IPS-18c (cell line): ENCODE data around the gene SMARCB1.

ENCODE experiments used
- H3K4me3 ChIP-seq: 2 replicates; pipeline ENCODE4 v1.7.0; 2013; ENCODE audit warnings: low read depth, mild to moderate bottlenecking, low read length, moderate library complexity; ENCODE audit not compliant: insufficient read depth
- H3K9me3 ChIP-seq: one replicate; pipeline ENCODE4 v1.6.1; 2013; ENCODE audit warnings: mild to moderate bottlenecking, low read length, moderate library complexity; ENCODE audit not compliant: control insufficient read depth, insufficient read depth

The SMARCB1 gene

DNA sequence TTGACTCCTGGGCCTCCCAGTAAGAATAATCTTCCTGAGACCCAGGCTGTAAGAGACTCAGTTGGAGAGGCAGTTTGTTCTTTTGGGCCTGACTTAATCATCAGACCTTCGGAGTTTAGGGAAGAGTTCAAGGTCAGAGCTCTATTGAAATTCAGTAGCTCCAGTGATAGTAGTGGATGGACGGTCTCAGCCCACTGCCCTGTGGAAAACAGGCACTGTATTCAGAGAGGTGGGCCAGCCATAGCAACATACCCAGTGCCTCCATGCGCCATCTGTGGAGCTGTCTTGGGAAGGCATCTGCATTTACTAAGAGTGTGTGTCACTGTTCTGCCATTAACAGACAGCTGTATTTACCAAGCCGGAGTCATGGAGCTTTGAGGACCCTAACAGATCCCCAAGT is 2.9 kb downstream of the SMARCB1 start:
- no peak overlapping the region for H3K4me3 ChIP-seq
- no peaks in the 10 kb centered on the region for H3K9me3 ChIP-seq

DNA sequence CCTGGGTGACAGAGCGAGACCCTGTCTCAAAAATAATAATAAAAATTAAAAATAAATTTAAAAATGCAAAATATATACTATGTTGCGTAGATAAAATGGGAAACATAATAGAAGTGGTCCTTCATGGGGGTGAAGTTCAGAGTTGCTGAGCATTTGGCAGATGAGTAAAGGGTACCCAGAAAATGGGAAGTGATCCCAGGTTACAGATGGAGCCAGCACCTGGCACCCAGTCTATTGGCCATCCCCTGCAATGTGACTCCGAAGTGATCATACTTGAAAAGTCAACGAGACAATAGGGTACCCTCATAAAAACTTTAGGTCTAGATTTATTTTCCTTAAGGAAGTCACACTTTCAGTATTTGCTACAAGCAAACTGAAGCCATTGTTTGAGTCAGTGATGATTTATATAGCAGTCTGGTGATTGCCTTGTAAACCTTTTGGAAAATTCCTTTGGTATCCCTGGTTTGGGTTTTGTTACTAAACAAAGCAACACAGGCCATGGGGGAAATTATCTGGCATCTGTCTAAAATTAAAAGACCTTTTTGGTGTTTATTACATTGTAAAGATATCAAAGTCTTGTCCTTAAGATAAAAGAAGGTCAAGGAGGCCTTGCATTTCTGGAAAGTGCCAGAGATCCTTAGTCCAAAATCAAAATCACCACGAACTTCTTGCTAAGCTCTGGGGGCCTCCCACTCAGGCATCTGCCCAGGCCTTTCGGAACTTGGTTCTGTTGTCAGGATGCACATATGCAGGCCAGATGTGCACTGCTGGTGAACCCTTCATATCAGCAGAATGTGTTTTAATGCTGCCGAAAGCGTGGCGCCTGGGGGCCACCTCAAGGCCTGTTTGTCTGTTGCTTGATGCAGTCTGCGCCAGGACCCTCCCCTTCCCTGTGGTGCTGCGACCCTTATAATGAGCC is 4.3 kb downstream of the SMARCB1 start:
- Histone ChIP-seq H3K9me3 (no peaks in the 10 kb centered on the region), H3K4me3 (no peak overlapping the region)

DNA sequence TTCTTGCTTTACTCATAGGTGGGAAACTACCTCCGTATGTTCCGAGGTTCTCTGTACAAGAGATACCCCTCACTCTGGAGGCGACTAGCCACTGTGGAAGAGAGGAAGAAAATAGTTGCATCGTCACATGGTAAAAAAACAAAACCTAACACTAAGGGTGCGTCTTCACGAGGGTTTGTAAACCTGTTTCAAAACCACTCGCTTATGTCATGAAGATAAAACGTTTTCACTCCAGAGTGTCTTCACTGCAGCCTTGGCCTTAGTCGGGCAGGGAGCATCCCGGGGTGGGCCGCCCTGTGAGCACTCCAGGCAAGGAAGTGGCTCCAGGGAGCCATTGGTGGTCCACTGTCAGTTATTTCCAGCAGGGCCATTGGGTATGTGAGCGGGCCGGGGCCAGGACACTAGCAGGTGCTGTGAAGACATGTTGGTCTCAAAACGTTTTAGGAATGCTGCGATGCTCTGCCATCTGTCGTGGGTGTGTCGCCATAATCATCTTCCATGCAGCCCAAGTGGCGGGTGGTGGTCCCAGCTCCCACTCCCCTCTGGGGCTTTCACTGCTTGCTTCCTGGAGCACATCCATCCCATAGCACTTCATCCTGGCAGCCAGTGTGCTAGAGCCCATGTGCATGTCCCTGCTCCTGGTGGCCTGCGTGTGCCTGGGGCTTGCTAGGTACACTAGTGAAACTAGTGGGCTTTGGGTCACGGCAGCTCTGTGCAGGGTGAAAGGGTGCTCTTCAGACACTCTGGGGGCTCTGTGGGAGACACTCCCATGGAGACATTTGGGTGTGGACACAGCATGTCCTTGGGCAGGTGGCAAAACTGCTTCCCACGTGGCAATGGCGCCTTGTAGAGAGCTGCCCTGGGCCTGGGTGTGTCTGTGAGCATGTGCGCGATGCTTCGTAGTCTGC is 5.2 kb downstream of the SMARCB1 start:
- no peaks in the 10 kb centered on the region for H3K9me3 ChIP-seq
- no peak overlapping the region for H3K4me3 ChIP-seq

DNA sequence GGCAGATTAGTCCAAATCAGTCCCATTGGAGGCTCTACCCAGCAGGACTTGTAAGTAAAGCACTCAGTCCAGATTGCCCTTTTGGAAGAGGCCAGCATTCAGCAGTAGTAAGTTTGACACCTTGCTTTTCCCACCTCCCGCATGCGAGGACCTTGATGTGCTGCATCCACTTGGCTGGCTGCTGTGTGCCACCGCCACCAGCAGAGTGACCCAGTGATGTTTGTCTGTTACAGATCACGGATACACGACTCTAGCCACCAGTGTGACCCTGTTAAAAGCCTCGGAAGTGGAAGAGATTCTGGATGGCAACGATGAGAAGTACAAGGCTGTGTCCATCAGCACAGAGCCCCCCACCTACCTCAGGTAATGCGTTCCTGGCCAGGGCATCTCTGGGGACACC is 6.6 kb downstream of the SMARCB1 start:
- Histone ChIP-seq H3K9me3 (no peaks in the 10 kb centered on the region), H3K4me3 (no peak overlapping the region)

DNA sequence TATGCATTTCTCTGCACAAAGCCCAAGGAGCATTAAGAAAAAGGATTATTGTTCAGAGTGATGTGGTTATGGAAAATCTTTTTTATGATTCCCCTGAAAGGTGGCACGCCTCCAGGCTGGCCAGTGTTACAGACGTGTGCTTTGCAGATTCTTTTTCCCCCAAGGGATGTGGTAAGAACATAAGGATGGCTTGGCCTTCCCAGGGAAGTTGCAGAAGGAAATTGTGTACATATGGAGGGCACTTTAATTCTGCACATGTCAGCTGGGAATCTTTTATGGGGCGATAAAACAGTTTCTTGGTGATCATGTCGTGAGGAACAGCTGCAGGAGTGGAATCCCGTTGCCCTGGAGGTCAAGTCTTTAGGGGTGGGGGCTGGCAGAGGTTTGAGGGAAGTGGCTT is 9.7 kb downstream of the SMARCB1 start:
- no peaks in the 10 kb centered on the region for H3K9me3 ChIP-seq
- no peak overlapping the region for H3K4me3 ChIP-seq

DNA sequence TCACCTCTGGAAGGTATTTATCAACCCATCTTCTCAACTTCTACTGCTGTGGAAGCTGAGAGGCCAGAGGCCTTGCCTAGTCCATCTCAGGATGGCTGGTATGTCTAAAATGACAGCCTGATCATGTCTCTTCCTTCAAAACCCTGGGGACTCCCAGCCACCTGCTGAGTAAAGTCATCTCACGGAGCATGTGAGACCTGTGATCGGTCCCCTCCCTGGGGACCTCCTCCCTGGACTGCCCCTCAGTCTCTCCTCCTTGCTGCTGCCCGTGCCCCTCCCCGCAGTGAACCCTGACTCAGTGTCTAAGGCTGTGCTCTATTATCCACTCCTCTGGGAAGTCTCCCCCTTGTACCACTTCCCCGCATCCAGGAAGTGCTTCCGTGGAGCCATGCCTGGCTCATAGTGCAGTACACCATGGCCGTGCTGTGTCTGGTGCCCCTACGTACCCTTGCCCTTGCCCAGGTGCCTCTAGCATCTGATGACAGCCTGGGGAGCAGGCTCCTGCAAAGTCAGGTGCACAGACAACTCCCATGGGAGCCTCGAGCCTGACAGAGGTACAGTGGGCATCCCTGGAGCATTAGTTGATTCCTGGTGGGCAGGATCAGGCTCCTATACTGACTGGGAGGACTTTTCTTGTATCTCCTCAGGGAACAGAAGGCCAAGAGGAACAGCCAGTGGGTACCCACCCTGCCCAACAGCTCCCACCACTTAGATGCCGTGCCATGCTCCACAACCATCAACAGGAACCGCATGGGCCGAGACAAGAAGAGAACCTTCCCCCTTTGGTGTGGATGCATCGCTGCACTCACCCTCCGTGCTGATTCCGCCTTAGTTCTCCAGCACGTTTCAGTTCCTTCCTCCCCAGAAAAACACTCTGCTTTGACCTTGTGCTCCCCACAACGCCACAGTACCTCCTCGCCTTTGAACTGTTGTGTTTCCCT is 13.8 kb downstream of the SMARCB1 start:
- Histone ChIP-seq H3K4me3 (no peak overlapping the region), H3K9me3 (no peaks in the 10 kb centered on the region)

DNA sequence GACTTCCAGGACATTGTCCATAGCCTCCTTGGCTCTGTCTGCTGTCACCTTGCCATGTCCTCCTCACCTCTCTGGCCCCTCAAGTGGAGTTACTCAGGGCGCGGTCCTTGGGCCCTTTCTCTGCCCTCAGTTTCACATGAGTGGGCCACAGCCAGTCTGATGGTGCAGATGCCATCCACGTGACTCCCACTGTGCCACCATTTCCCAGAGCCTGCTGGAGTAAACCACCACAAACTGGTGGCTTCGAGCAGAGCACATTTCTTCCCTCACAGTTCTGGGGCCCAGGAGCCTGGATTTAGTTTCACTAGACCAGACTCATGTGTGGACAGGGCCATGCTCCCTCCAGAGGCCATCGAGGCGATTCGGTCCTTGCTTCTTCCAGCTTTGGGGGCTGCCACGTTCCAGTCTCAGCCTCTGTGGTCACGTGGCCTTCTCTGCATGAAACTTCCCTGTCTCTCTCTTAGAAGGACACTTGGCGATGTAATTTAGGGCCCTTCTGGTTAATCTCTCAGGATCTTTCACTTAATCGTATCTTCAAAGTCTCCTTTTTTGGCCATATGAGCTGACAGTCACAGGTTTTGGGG is 14.6 kb downstream of the SMARCB1 start:
- Histone ChIP-seq H3K9me3 (no peaks in the 10 kb centered on the region), H3K4me3 (no peak overlapping the region)

DNA sequence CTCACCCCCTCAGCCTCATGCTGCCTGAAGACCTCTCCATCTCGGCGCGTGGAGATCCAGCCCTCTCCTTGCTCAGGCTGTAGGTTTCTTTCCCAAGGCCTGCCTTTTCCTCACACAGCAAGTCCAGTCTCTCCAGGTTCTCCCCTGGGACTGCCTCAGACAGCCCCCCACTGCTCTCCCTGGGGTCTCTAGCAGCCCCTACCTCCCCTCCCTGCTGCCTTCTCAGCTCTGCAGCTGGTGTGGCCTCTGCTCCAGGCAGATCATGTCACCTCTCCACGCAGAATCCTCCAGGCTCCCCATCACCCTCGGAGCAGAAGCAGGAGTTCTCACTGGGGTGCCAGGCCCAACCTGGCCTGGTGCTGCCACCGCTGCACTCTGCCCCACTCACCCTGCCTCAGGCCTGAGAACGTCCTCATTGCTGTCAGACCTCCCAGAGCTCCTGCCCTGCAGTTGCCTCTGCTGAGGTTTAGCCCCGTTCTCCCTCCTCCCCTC is 15.2 kb downstream of the SMARCB1 start:
- no peaks in the 10 kb centered on the region for H3K9me3 ChIP-seq
- H3K4me3 ChIP-seq, result no peak overlapping the region

DNA sequence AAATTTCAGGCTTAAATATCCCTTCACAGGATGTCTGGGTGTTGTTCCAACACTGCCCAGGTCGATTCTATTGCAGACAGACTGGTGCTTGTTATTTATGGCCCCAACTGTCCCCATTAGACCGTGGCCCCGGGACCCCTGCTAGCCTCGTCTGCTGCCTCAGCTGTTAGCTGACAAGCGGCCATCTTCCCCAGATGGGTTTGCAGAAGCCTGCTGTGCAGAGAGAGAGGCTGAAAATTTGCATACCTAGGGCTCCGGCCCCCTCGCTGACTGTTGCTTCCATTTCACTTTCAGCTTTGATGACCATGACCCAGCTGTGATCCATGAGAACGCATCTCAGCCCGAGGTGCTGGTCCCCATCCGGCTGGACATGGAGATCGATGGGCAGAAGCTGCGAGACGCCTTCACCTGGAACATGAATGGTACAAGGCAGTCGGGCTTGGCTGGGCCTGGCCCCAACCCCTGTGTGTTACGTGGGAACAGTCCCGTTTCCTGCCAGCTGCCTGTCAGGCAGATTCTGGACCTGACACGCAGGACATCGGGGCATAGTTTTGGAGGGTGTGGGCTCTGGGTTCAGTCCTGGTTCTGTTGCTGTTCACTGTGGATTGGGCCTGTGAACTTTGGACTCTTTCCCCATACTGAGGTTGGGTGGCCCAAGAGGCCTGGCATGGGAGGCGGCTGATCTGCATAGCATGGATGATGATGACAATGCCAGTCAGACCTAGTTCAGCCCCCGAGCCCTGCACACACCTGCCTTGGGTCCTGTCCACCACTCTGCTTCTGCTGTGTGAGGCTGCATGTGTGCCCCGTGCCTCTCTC is 16.4 kb downstream of the SMARCB1 start:
- H3K9me3 ChIP-seq, result no peaks in the 10 kb centered on the region
- H3K4me3 ChIP-seq, result no peak overlapping the region

DNA sequence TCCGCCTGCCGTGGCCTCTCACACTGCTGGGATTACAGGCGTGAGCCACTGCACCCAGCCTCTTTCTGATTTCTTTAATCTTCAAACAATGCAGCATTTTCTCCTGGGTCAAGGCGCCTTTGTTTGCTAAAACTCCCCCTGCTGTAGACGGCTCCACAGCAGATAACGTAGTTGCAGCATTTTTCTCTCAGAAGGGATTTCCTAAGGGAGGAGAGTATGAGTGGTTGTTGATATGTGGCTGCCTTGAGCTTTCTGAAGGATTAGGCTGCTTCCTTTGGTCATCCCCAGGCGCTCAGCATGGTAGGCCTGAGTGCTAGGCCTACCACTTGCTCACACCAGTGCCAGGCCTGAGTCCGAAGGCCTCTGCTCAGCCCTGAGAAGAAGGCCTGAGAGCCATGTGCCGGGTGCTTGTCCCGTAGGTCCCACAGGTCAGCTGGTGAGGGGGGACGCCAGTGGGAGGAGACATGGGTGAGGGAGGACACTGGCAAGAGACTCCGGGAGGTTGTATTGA is 18.1 kb downstream of the SMARCB1 start:
- no peaks in the 10 kb centered on the region for H3K9me3 ChIP-seq
- H3K4me3 ChIP-seq, result no peak overlapping the region

DNA sequence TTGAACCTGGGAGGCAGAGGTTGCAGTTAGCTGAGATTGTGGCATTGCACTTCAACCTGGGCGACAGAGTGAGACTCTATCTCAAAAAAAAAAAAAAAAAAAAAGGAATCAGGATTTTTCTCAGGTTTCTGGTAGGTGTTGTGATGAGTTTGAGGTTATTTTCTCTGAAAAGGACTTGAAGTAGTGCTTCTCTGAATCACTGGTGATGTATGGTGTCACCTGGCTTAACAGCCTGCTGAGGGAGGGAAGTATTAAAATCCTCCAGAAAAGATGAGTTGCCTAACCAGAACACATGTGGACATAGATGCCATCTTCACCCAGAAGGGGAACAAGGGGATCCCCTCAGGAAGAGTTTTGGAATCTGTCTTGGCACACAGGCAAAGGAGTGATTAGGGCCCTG is 20.1 kb downstream of the SMARCB1 start:
- Histone ChIP-seq H3K4me3 (no peak overlapping the region), H3K9me3 (no peaks in the 10 kb centered on the region)

DNA sequence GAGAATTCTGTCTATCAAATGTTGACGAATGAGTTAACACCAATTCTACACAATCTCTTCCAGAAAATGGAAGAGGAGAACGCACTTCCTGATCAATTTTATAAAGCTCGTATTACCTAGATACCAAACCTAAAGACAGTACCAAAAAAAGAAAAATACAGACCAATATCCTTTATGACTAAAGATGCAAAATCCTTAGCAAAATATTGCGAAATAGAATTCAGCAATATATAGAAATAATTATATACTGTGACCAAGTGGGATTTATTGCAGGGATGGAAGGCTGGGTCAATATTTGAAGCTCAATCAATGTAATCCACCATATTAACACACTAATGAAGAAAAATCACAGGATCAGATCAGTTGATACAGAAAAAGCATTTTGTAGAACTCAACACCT is 25.6 kb downstream of the SMARCB1 start:
- Histone ChIP-seq H3K4me3 (no peak overlapping the region), H3K9me3 (no peaks in the 10 kb centered on the region)

DNA sequence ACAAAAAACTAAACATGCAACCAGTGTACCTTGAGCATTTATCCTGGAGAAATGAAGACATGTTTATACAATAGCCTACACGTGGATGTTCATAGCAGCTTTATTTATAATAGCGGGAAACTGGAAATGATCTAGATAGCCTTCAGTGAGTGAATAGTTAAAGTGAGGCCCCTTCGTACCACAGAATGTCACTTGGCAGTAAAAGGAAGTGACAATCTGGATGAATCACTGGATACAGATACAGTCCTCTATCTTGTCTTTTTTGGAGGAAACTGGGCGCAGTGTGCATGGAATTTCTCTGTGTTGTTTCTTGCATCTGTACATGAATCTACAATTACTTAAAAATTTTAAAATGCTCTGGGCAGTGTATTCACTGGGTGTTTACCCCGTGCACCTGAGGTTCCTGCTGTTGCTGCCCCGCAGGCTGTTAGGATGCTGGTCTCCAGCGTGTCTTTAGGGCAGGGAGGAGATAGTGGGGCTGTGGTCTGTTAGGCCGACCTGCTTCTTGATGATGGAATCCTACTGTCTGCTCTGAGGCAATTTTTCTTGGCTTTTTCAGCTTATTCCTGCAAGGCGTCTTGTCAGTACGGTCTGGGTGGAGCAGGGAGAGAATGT is 28.9 kb downstream of the SMARCB1 start:
- H3K9me3 ChIP-seq, result no peaks in the 10 kb centered on the region
- H3K4me3 ChIP-seq, result no peak overlapping the region

DNA sequence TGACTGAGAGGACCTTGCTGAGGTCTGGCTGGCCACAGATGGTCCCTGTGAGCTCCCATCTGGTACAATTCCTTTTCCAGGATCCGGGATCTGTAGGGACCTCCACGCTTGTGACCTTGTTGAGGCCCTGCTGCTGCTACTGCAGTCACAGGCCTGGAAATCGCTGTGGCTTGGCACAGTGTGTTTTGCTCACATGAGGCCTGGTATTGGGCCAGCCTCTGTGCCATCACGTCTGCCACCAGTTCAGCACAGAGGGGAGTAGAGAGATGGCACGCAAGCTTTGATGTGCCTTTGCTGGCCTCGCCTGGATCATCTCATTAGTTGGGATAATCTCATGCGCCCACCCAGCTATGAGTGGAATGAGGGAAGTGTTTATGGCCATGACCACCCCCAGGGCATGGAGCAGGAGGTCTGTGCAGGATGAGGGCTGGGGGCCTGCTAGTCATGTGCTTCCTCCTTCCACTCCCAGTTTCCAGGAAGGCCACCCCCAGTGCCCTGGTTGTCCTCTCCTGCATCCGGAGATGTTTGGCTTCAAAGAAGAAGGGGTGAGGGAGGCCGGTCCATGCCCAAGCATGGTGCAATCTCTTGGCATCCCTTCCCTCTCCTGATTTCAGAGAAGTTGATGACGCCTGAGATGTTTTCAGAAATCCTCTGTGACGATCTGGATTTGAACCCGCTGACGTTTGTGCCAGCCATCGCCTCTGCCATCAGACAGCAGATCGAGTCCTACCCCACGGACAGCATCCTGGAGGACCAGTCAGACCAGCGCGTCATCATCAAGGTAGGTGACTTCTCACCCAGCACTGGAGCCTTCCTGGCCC is 29.6 kb downstream of the SMARCB1 start:
- Histone ChIP-seq H3K4me3 (no peak overlapping the region), H3K9me3 (no peaks in the 10 kb centered on the region)

DNA sequence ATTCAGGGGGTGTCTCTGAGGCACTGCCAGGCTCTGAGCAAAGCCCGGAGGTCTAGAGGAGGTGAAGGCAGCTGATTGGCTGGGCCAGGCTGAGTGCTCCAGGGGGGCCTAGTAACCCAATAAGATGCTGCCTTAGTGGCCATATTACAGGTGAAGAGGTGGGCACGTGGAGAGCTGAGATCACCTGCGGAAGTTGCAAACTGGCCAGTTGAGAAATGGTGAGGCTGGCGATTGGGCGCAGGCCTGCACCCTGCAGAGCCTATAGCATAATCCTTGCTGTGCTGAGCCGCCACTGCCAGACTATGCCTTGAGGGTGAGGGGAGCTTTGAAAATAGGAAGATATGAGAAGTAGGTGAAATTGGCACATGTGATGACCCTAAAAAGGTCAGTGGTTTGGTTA is 30.4 kb downstream of the SMARCB1 start:
- Histone ChIP-seq H3K4me3 (no peak overlapping the region), H3K9me3 (no peaks in the 10 kb centered on the region)
